ENCODE data around the gene LMNA.

GRCh38 chr1:156096640-156097391 lies 17.7 kb upstream of the LMNA start:
- TF ChIP-seq EP300 (IDR thresholded peaks at IDR 0.05; ENCODE audit: borderline replicate concordance): no peak
- TF ChIP-seq NFIC (IDR thresholded peaks at IDR 0.05): no peak
- TF ChIP-seq MAX (IDR thresholded peaks at IDR 0.05): no peak
- TF ChIP-seq TCF12 (IDR thresholded peaks at IDR 0.05; ENCODE audit: low read depth): no peak
- TF ChIP-seq ZBTB7A (IDR thresholded peaks at IDR 0.05; ENCODE audit: low read depth): peak; percentile 38; the same call in 1 of the 2 replicates
- TF ChIP-seq, protein P1, sequence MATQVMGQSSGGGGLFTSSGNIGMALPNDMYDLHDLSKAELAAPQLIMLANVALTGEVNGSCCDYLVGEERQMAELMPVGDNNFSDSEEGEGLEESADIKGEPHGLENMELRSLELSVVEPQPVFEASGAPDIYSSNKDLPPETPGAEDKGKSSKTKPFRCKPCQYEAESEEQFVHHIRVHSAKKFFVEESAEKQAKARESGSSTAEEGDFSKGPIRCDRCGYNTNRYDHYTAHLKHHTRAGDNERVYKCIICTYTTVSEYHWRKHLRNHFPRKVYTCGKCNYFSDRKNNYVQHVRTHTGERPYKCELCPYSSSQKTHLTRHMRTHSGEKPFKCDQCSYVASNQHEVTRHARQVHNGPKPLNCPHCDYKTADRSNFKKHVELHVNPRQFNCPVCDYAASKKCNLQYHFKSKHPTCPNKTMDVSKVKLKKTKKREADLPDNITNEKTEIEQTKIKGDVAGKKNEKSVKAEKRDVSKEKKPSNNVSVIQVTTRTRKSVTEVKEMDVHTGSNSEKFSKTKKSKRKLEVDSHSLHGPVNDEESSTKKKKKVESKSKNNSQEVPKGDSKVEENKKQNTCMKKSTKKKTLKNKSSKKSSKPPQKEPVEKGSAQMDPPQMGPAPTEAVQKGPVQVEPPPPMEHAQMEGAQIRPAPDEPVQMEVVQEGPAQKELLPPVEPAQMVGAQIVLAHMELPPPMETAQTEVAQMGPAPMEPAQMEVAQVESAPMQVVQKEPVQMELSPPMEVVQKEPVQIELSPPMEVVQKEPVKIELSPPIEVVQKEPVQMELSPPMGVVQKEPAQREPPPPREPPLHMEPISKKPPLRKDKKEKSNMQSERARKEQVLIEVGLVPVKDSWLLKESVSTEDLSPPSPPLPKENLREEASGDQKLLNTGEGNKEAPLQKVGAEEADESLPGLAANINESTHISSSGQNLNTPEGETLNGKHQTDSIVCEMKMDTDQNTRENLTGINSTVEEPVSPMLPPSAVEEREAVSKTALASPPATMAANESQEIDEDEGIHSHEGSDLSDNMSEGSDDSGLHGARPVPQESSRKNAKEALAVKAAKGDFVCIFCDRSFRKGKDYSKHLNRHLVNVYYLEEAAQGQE (IDR thresholded peaks at IDR 0.05; ENCODE audit: low read depth): no peak
- peak; percentile 99 for TF ChIP-seq RAD21 (IDR thresholded peaks at IDR 0.05; ENCODE audit: low read depth)

Data from Ishikawa (cell line).